ENCODE data around the gene MGRN1.
A peak's percentile ranks its signal among the peaks of the same experiment; 100 is the strongest.

MGRN1 gene

GRCh38 chr16:4606354-4606753 lies 18.3 kb upstream of the MGRN1 start:
- peak; percentile 56 for DNase-seq

GRCh38 chr16:4607841-4608703 lies 16.6 kb upstream of the MGRN1 start:
- no peak for DNase-seq

GRCh38 chr16:4608704-4608980 lies 16.0 kb upstream of the MGRN1 start:
- DNase-seq: no peak

- no peak for DNase-seq
Measured at GRCh38 chr16:4609200-4610010, 15.2 kb upstream of the MGRN1 start.

- DNase-seq: no peak
Measured at GRCh38 chr16:4610011-4611005, 14.3 kb upstream of the MGRN1 start.

GRCh38 chr16:4611337-4612021 lies 13.1 kb upstream of the MGRN1 start:
- no peak for DNase-seq

GRCh38 chr16:4612474-4612931 lies 12.1 kb upstream of the MGRN1 start:
- no peak for DNase-seq

- no peak for DNase-seq
Measured at GRCh38 chr16:4612977-4613635, 11.5 kb upstream of the MGRN1 start.

GRCh38 chr16:4613636-4614570 lies 10.7 kb upstream of the MGRN1 start:
- no peak for DNase-seq

- DNase-seq: peak; percentile 86
Measured at GRCh38 chr16:4614571-4615383, 9.8 kb upstream of the MGRN1 start, which contains the start of gene UBALD1. TSS of gene UBALD1 (minus strand) at chr16:4614888. CDS start at chr16:4614797, 91 bp downstream.

- DNase-seq: no peak
Measured at GRCh38 chr16:4615384-4616046, 9.1 kb upstream of the MGRN1 start.

- DNase-seq: peak; percentile 99
Measured at GRCh38 chr16:4616047-4616811, 8.4 kb upstream of the MGRN1 start.

GRCh38 chr16:4617880-4618279 lies 6.7 kb upstream of the MGRN1 start:
- no peak for DNase-seq

GRCh38 chr16:4618645-4619418 lies 5.8 kb upstream of the MGRN1 start:
- DNase-seq: no peak

- no peak for DNase-seq
Measured at GRCh38 chr16:4623593-4623992, 1.0 kb upstream of the MGRN1 start.

- DNase-seq: no peak
Measured at GRCh38 chr16:4624827-4625559, 367 bp downstream of the MGRN1 start.
